ENCODE data around the gene SEZ6. TPM values are rescaled to one million over a fixed set of nuclear protein-coding genes. Genes with fewer than 3 reads are reported as not detected.

The SEZ6 gene
- total and polyA plus RNA-seq, 10 of the 15 experiments (the other 5 are each of a cell fraction or from before 2014, with no cell fraction given), result 0.05 to 0.87 (median 0.17) TPM; not detected in 4

GRCh38 chr17:29048440-29049368 is 42.9 kb upstream of the SEZ6 start:
- FAIRE-seq, result no peak
- no peak overlapping the region for H3K27ac ChIP-seq (ENCODE audit: control insufficient read depth, insufficient read depth)
- H3K9ac ChIP-seq (ENCODE audit: control insufficient read depth, insufficient read depth, low read length), result no peak overlapping the region
- no peak overlapping the region for H3K4me2 ChIP-seq (ENCODE audit: control insufficient read depth, insufficient read depth)
- ChIA-PET SMC1A (ENCODE audit: uncharacterized antibody, unreplicated experiment) (interaction anchor here (0.9 to 1.3 kb wide), 4 partner anchors 10 to 86 kb away, joined by 3 to 4 read pairs (median 3); no protein-coding TSS in a partner anchor), CTCF (interaction anchor here (1.1 to 1.7 kb wide), 2 partner anchors 68 to 83 kb away, joined by 4 to 7 read pairs; no protein-coding TSS in a partner anchor), POLR2A (interaction anchor here (0.6 to 0.9 kb wide), 2 partner anchors 8 to 10 kb away, joined by 3 to 4 read pairs; no protein-coding TSS in a partner anchor), RAD21 (ENCODE audit: unreplicated experiment) (interaction anchor here (0.5 to 1.3 kb wide), 2 partner anchors 11 to 83 kb away, joined by 3 read pairs; no protein-coding TSS in a partner anchor)
- intact Hi-C loops (cut with micrococcal nuclease; ENCODE audit: unreplicated experiment) (no loop called here), in situ Hi-C loops (cut with MboI) (no loop called here)
- H3K27me3 ChIP-seq (replicated peaks in 1 of 2; ENCODE audit: control insufficient read depth in 2 of 2, insufficient read depth in 2 of 2, low read length in 1 of 2), result peaks cover 2 to 4% of the 10 kb centered on the region in 2 experiments; a peak in 3 of 4 replicates
- no TSS peak for BruUV-seq (replicated peaks)
- no peak for TF ChIP-seq SIN3A (IDR thresholded peaks at IDR 0.05; ENCODE audit: low read depth, low read length)
- TF ChIP-seq SMAD5 (IDR thresholded peaks at IDR 0.05; ENCODE audit: low read depth), result no peak
- TF ChIP-seq KAT2A (conservative IDR thresholded peaks at IDR 0.05; ENCODE audit: control insufficient read depth, low read depth, low read length), result no peak
- no peak for TF ChIP-seq CBX5 (IDR thresholded peaks at IDR 0.05; ENCODE audit: low read depth)
- TF ChIP-seq STAT3 (IDR thresholded peaks at IDR 0.05; ENCODE audit: low read depth, low read length), result no peak
- no peak for TF ChIP-seq NR2F1 (conservative IDR thresholded peaks at IDR 0.05)
- TF ChIP-seq CHD4 (IDR thresholded peaks at IDR 0.05), result no peak
- no peak for TF ChIP-seq ZNF24 (IDR thresholded peaks at IDR 0.05)
- no peak for ATAC-seq
- H2AFZ ChIP-seq (ENCODE audit: control insufficient read depth, low read depth, low read length), result no peak overlapping the region
- H3K36me3 ChIP-seq (ENCODE audit: control insufficient read depth in 2 of 2, insufficient read depth in 2 of 2, low read length in 1 of 2), result no peaks in the 10 kb centered on the region
- no peaks in the 10 kb centered on the region for H4K20me1 ChIP-seq (ENCODE audit: control insufficient read depth, insufficient read depth)
- no peak for DNase-seq (ENCODE audit: low read depth, low spot score)
- 46% methylated on average over 10 of the region's 10 CpGs for WGBS (ENCODE audit: insufficient coverage, insufficient replicate concordance, low lambda C conversion rate, missing lambda C conversion rate)
- no peaks in the 10 kb centered on the region for H3K4me1 ChIP-seq (ENCODE audit: control insufficient read depth, insufficient read depth, low read length)
- no peaks in the 10 kb centered on the region for H3K9me3 ChIP-seq (replicated peaks; ENCODE audit: control insufficient read depth, insufficient read depth, low read length)
- H3K4me3 ChIP-seq, result no peak overlapping the region
- no peaks in the 10 kb centered on the region for H3K79me2 ChIP-seq (ENCODE audit: control insufficient read depth, insufficient read depth, low read length)

All from GM12878 (cell line).